PC-9 (cell line): Measurements from ENCODE around the gene CD300C.

Source experiments
- CTCF ChIP-seq: fragments of 200-600 bp; sonication (generic); conservative IDR thresholded peaks from 2 replicates; pipeline ENCODE4 v1.6.1; 2017; ENCODE audit warnings: mixed run types, antibody characterized with exemption, mild to moderate bottlenecking, moderate library complexity
- EZH2 ChIP-seq: fragments of 200-600 bp; sonication (generic); IDR thresholded peaks from 2 replicates; pipeline ENCODE4 v1.8.0; 2017; ENCODE audit warnings: antibody characterized with exemption, low read depth

- TF ChIP-seq CTCF = no peak
- no peak for TF ChIP-seq EZH2
Measured at GRCh38 chr17:74563358-74563757, 17.4 kb upstream of the CD300C start.
